Measurements from ENCODE around the gene CD69.
"Not testable (repeated sequence)": the region's sequence is repeated elsewhere in the genome, so short reads cannot be mapped to it uniquely, and the experiment has no call there.

CD69 gene

GRCh38 chr12:9749640-9750039 lies 11.1 kb downstream of the CD69 start:
- Histone ChIP-seq H3K4me1 (no peaks in the 10 kb centered on the region), H3K4me3 (ENCODE audit: low read depth, low read length) (no peak overlapping the region), H3K9me3 (no peaks in the 10 kb centered on the region), H3K36me3 (no peaks in the 10 kb centered on the region), H3K27me3 (peaks cover 45% of the 10 kb centered on the region)
- no peak for TF ChIP-seq CTCF (IDR thresholded peaks at IDR 0.05; ENCODE audit: low read depth, low read length)
- DNase-seq: no peak

GRCh38 chr12:9745199-9745598 lies 15.5 kb downstream of the CD69 start:
- no peaks in the 10 kb centered on the region for H3K36me3 ChIP-seq
- peaks cover 44% of the 10 kb centered on the region for H3K27me3 ChIP-seq
- no peaks in the 10 kb centered on the region for H3K4me1 ChIP-seq
- no peak for TF ChIP-seq CTCF (IDR thresholded peaks at IDR 0.05; ENCODE audit: low read depth, low read length)
- H3K9me3 ChIP-seq: no peaks in the 10 kb centered on the region
- DNase-seq: no peak
- H3K4me3 ChIP-seq (ENCODE audit: low read depth, low read length): no peak overlapping the region

DNA sequence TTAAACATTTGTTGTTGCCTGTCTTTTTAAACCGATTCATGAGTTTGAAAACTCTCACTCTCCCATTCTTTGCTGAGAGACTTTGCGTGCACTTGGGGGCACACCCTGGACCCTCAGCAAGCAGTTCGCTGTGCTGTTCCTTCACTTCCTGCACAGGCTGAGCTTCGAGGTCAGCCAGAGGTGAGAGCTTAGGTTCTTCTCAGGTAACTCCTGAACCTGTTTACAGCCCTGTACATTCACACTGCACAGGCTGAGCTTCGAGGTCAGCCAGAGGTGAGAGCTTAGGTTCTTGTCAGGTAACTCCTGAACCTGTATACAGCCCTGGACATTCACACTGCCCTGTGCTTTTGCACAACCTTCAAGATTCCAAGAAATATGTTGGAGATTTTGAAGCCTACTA lies 18.0 kb downstream of the CD69 start:
- Histone ChIP-seq H3K4me1 (no peaks in the 10 kb centered on the region), H3K36me3 (no peaks in the 10 kb centered on the region), H3K27me3 (peaks cover 50% of the 10 kb centered on the region), H3K4me3 (ENCODE audit: low read depth, low read length) (no peak overlapping the region), H3K9me3 (no peaks in the 10 kb centered on the region)
- DNase-seq: no peak
- no peak; the same call in 1 of the 2 replicates for TF ChIP-seq CTCF (IDR thresholded peaks at IDR 0.05; ENCODE audit: low read depth, low read length)

- no peak for DNase-seq
- no peak for TF ChIP-seq CTCF (IDR thresholded peaks at IDR 0.05; ENCODE audit: low read depth, low read length)
- H3K4me1 ChIP-seq: no peaks in the 10 kb centered on the region
These were observed 19.0 kb downstream of the CD69 start for GRCh38 chr12:9741726-9742125.

GRCh38 chr12:9740106-9740750 lies 20.5 kb downstream of the CD69 start:
- Histone ChIP-seq H3K27me3 (peaks cover 50% of the 10 kb centered on the region), H3K4me3 (ENCODE audit: low read depth, low read length) (peak overlapping the region; percentile 20; the same call in 1 of the 2 replicates), H3K4me1 (no peaks in the 10 kb centered on the region), H3K9me3 (no peaks in the 10 kb centered on the region), H3K36me3 (no peaks in the 10 kb centered on the region)
- TF ChIP-seq CTCF (IDR thresholded peaks at IDR 0.05; ENCODE audit: low read depth, low read length): no peak
- no peak for DNase-seq

More at GRCh38 chr12:9741726-9742125, 19.0 kb downstream of the CD69 start:
- Histone ChIP-seq H3K27me3 (peaks cover 54% of the 10 kb centered on the region), H3K36me3 (no peaks in the 10 kb centered on the region), H3K9me3 (no peaks in the 10 kb centered on the region), H3K4me3 (ENCODE audit: low read depth, low read length) (no peak overlapping the region)

DNA sequence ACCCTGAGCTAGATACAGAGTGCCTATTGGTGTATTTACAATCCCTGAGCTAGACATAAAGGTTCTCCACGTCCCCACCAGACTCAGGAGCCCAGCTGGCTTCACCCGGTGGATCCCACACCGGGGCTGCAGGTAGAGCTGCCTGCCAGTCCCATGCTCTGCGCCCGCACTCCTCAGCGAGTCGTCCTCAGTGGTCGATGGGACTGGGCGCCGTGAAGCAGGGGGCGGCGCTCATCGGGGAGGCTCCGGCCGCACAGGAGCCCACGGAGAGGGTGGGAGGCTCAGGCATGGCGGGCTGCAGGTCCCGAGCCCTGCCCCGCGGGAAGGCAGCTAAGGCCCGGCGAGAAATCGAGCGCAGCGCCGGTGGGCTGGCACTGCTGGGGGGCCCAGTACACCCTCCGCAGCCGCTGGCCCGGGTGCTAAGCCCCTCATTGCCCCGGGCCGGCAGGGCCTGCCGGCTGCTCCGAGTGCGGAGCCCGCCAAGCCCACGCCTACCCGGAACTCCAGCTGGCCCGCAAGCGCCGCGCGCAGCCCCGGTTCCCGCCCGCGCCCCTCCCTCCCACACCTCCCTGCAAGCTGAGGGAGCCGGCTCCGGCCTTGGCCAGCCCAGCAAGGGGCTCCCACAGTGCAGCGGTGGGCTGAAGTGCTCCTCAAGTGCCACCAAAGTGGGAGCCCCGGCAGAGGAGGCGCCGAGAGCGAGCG lies 21.1 kb downstream of the CD69 start:
- Histone ChIP-seq H3K4me3 (ENCODE audit: low read depth, low read length) (peak overlapping the region; percentile 20; the same call in 1 of the 2 replicates), H3K27me3 (peaks cover 43% of the 10 kb centered on the region)
- not testable (repeated sequence) for H3K36me3 ChIP-seq, H3K4me1 ChIP-seq, H3K9me3 ChIP-seq
- DNase-seq: peak; percentile 16

DNA sequence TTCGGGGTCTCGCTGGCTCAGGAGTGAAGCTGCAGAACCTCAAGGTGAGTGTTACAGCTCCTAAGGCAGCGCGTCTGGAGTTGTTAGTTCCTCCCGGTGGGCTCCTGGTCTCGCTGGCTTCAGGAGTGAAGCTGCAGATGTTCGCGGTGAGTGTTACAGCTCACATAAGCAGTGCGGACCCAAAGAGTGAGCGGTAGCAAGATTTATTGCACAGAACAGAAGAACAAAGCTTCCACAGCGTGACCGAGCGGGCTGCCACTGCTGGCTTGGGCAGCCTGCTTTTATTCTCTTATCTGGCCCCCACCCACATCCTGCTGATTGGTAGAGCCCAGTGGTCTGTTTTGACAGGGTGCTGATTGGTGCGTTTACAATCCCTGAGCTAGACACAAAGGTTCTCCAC lies 21.8 kb downstream of the CD69 start:
- H3K4me3 ChIP-seq (ENCODE audit: low read depth, low read length); DNase-seq; H3K9me3 ChIP-seq; H3K36me3 ChIP-seq; H3K4me1 ChIP-seq: not testable (repeated sequence)
- H3K27me3 ChIP-seq: peaks cover 42% of the 10 kb centered on the region

Data from BE2C (cell line).